Activated CD4-positive, alpha-beta T cell treated with anti-CD3 and anti-CD28 coated beads, Interleukin-2, amount 10 ng/mL, durations not matched to agents 7 days and 5 days (primary cell): ENCODE measurements around the gene SMC1B. TPM values are rescaled to one million over a fixed set of nuclear protein-coding genes. Genes with fewer than 3 reads are reported as not detected.

Experiments used
- CTCF ChIA-PET: fragments of 350-600 bp; sonication (Branson Sonifier 250); formaldehyde crosslinking; loops from one replicate; lab custom pipeline; 2021; ENCODE audit warnings: antibody characterized with exemption; lab: Charles Lee
- POLR2A ChIA-PET: fragments of 350-600 bp; sonication (Branson Sonifier 250); formaldehyde crosslinking; loops from one replicate; lab custom pipeline; 2021; ENCODE audit warnings: antibody characterized with exemption; lab: Charles Lee
- DNase-seq: peaks from one replicate; pipeline ENCODE4 v3.0.0-alpha.2; 2020
- H3K27ac Mint-ChIP-seq: one replicate; pipeline ENCODE4 v1.8.0; 2021; ENCODE audit warnings: mild to moderate bottlenecking, moderate library complexity, mixed read lengths
- H3K27me3 Mint-ChIP-seq: one replicate; pipeline ENCODE4 v1.8.0; 2021; ENCODE audit warnings: mixed read lengths
- H3K36me3 Mint-ChIP-seq: one replicate; pipeline ENCODE4 v1.8.0; 2021; ENCODE audit warnings: low read depth, mixed read lengths
- H3K4me1 Mint-ChIP-seq: one replicate; pipeline ENCODE4 v1.8.0; 2021; ENCODE audit warnings: mixed read lengths
- H3K4me3 Mint-ChIP-seq: one replicate; pipeline ENCODE4 v1.8.0; 2021; ENCODE audit warnings: mild to moderate bottlenecking, moderate library complexity, mixed read lengths
- H3K9me3 Mint-ChIP-seq: one replicate; pipeline ENCODE4 v1.8.0; 2021; ENCODE audit warnings: mixed read lengths
- total RNA-seq, 2 experiments: library from RNA; stranded (reverse); gene quantifications; one replicate each; pipeline ENCODE4 v1.2.3, GENCODE V29; 2021

Gene SMC1B
- total RNA-seq, 2 experiments from 2014 or later, result 0.58 to 0.64 TPM

DNA sequence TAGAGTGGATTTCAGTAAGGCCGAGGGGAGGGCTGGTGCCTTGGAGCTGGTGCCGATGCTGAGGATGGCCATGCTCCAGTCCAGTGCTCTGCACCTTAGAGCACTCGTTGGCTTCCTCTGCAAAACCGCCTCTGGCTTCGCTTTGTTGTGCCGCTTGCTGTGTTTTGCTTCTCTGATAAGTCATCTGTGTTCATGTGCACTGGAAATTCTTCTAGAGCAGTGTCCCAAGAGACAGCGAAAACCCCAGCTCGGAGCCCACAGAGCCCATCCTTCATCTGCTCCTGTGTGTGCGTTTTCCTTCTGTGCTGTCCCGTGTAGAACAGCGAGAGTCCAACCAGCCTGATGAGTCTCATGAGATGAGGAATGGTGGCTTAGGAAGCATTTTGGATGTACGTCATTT is 91.6 kb downstream of the SMC1B start:
- H3K27me3 Mint-ChIP-seq, result no peaks in the 10 kb centered on the region
- H3K4me1 Mint-ChIP-seq, result peaks cover 71% of the 10 kb centered on the region
- peaks cover 50% of the 10 kb centered on the region for H3K36me3 Mint-ChIP-seq
- peak overlapping the region; percentile 19 for H3K27ac Mint-ChIP-seq
- H3K9me3 Mint-ChIP-seq, result no peaks in the 10 kb centered on the region
- ChIA-PET CTCF (interaction anchor here (1.4 kb wide), 1 partner anchor 9 kb away, joined by 3 read pairs; no protein-coding TSS in a partner anchor), POLR2A (no interaction called here)
- no peak overlapping the region for H3K4me3 Mint-ChIP-seq
- DNase-seq, result no peak

DNA sequence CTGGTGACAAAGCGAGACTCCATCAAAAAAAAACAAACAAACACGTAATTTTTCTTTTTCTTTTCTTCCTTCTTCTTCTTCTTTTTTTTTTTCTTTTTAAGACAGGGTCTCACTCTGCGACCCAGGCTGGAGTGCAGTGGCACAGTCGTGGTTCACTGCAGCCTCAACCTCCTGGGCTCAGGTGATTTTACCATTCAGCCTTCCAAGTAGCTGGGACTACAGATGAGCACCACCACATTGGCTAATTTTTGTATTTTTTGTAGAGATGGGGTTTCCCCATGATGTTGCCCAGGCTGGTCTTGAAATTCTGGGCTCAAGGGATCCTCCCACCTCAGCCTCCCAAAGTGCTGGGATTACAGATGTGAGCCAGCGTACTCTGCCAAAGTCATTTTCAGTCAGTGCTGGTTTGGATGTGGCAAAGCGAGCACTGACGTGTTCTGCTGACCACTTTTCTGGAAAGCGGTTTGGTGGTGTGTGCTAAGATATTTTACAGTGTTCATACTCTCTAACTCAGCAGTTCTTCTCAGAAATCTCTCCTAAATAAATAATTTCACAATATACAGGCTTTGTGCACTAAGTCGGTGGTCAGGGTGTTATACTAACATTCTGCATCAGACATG is 92.9 kb downstream of the SMC1B start:
- Mint-ChIP-seq H3K4me1 (peaks cover 85% of the 10 kb centered on the region), H3K27me3 (no peaks in the 10 kb centered on the region), H3K36me3 (peaks cover 43% of the 10 kb centered on the region), H3K9me3 (no peaks in the 10 kb centered on the region), H3K27ac (peak overlapping the region; percentile 98), H3K4me3 (peak overlapping the region; percentile 77)
- POLR2A ChIA-PET, result no interaction called here
- DNase-seq, result no peak
- CTCF ChIA-PET, result no interaction called here

DNA sequence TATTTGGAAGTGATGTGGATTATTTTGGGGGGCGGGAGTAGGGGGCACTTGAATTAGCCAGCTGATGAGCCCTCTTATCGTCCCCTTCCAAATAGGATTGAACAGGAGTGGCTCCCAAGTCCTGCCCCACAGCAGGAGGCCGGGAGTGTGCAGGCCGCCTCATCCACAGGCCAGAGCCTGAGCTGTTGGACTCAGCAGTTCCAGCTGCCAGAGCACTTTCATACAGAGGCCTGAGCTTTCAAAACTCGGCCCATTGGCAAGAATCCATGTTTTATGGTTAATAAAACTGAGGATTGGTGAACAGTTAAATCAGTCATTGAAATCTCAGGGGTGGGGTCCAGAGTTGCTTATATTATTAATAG is 94.1 kb downstream of the SMC1B start:
- H3K9me3 Mint-ChIP-seq, result no peaks in the 10 kb centered on the region
- peak overlapping the region; percentile 77 for H3K4me3 Mint-ChIP-seq
- H3K4me1 Mint-ChIP-seq, result peaks cover 87% of the 10 kb centered on the region
- no peak for DNase-seq
- H3K27ac Mint-ChIP-seq, result peak overlapping the region; percentile 98
- peaks cover 32% of the 10 kb centered on the region for H3K36me3 Mint-ChIP-seq
- ChIA-PET POLR2A (interaction anchor here (0.6 kb wide), 1 partner anchor 22 kb away, joined by 4 read pairs; no protein-coding TSS in a partner anchor), CTCF (no interaction called here)
- no peaks in the 10 kb centered on the region for H3K27me3 Mint-ChIP-seq

DNA sequence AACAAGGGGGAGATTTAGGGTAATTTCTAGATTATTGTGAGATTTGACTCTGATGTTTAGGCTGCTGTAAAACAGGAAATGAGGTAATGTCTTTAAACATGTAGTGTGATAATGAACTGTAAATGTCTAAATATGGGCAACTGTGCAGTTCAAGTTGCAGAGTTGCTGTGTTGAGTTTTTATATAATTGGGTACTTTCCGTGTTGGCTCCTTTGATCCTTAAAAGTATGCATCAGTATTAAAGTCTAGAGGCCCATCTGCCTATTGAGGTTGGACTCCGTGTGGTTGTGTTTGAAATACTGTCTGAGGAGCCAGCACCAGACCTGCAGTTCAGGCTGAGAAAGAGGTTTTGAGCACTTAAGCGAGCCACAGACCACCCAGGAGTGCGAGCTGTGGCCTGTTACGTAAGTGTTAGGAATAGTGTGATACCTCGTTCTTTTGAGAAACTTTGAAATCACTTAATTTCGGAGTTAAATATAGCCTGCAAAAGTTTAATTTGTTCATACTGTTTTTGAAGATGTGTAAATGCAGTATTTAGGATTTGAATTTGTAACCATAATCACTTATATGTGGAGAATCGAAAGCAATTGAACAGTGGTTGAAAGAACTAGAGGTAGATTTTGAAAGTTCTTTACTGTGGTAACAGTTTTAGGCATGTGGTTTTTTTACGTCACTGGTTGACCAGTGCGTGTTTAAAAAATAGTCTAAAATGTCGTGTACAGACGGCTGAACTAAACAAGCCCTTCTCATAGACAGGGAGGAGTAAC is 94.7 kb downstream of the SMC1B start:
- Mint-ChIP-seq H3K36me3 (peaks cover 27% of the 10 kb centered on the region), H3K4me3 (peak overlapping the region; percentile 77), H3K27me3 (no peaks in the 10 kb centered on the region), H3K27ac (peak overlapping the region; percentile 98), H3K4me1 (peaks cover 86% of the 10 kb centered on the region), H3K9me3 (no peaks in the 10 kb centered on the region)
- CTCF ChIA-PET, result interaction anchor here (0.7 kb wide), 1 partner anchor 37 kb away, joined by 3 read pairs; no protein-coding TSS in a partner anchor
- POLR2A ChIA-PET, result interaction anchor here (0.6 kb wide), 1 partner anchor 23 kb away, joined by 4 read pairs; no protein-coding TSS in a partner anchor
- DNase-seq, result peak; percentile 63

DNA sequence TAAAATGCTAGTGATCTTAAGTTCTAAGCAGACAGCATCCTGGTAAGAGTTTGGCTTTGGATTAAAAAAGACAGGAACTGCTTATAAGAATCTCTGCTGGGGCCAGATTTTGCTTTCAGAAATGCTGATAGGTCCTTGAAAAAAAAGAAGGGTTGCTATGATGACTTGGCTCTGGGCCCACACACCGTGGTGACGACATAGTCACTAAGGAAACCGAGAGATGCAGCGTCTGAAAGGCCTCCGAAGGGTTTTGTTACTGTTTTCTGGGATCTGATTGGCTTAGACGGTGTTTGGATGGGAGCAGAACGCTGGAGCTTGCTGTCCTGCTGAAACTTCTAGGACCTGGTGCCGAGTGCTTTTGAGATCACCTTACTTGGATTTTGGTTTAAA is 95.2 kb downstream of the SMC1B start:
- H3K27ac Mint-ChIP-seq, result peak overlapping the region; percentile 98
- H3K36me3 Mint-ChIP-seq, result peaks cover 23% of the 10 kb centered on the region
- peak overlapping the region; percentile 77 for H3K4me3 Mint-ChIP-seq
- POLR2A ChIA-PET, result no interaction called here
- DNase-seq, result peak; percentile 93
- CTCF ChIA-PET, result interaction anchor here (0.7 kb wide), 1 partner anchor 37 kb away, joined by 3 read pairs; no protein-coding TSS in a partner anchor
- no peaks in the 10 kb centered on the region for H3K9me3 Mint-ChIP-seq
- no peaks in the 10 kb centered on the region for H3K27me3 Mint-ChIP-seq
- H3K4me1 Mint-ChIP-seq, result peaks cover 84% of the 10 kb centered on the region

DNA sequence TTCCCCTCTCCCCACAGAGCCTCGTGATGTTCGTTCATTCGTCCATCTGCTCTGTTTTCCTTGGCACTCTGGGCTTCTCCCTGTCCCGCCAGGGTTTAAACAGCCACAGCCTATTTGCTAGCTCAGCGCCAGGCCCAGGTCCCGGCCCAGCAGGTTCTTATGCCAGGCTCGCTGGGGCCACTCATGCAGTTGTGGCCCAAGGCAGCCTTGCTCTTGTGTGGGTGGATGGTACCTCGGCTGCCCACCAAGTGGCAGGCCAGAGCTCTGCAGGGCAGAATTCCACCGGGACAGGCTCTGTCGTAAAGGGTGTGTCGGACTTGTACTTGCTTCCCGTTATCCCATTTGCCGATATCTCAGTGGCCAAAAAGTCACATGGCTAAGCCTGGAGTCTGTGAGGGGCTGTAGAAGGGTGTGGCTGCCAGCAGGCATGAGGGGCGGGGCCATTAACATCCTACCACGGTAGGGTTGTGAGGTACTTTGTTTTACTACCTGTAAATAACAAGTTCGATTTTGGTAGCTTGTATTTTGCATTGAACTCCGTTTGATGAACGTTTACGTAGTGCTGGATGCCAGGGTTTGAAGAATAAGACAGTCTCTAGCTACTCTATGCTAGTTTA is 95.7 kb downstream of the SMC1B start:
- peak; percentile 47 for DNase-seq
- ChIA-PET POLR2A (no interaction called here), CTCF (no interaction called here)
- peak overlapping the region; percentile 98 for H3K27ac Mint-ChIP-seq
- peak overlapping the region; percentile 77 for H3K4me3 Mint-ChIP-seq
- peaks cover 87% of the 10 kb centered on the region for H3K4me1 Mint-ChIP-seq
- H3K9me3 Mint-ChIP-seq, result no peaks in the 10 kb centered on the region
- no peaks in the 10 kb centered on the region for H3K27me3 Mint-ChIP-seq
- peaks cover 23% of the 10 kb centered on the region for H3K36me3 Mint-ChIP-seq

DNA sequence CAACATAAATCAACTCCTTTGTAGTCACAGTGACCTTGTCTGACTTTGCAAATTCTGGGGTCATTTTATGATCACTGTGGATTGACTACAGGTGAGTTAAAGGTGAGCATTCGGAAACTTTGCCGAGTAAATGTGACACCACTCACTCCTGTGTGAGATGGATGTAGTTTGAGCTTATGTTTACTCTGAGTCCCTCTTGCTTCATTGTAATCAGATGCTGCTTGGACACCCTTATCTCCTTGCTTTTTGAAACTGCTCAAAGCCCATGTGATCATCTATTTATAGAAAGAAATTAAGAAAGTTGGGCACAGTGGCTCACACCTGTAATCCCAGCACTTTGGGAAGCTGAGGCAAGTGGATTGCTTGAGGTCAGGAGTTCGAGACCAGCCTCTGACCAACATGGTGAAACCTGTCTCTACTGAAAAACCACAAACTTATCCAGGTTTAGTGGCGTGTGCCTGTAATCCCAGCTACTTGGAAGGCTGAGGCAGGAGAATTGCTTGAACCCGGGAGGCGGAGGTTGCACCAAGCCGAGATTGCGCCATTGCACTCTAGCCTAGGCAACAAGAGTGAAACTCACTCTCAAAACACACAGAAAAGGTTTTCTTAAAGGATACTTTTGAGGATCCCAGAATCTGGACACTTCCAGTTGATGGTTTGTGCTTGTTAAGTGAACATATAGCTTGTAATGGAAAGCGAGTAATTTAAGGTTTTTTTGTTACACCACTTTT is 96.4 kb downstream of the SMC1B start:
- POLR2A ChIA-PET, result no interaction called here
- Mint-ChIP-seq H3K36me3 (peaks cover 23% of the 10 kb centered on the region), H3K27me3 (no peaks in the 10 kb centered on the region), H3K27ac (peak overlapping the region; percentile 98), H3K9me3 (no peaks in the 10 kb centered on the region), H3K4me1 (peaks cover 87% of the 10 kb centered on the region), H3K4me3 (no peak overlapping the region)
- no peak for DNase-seq
- CTCF ChIA-PET, result no interaction called here

DNA sequence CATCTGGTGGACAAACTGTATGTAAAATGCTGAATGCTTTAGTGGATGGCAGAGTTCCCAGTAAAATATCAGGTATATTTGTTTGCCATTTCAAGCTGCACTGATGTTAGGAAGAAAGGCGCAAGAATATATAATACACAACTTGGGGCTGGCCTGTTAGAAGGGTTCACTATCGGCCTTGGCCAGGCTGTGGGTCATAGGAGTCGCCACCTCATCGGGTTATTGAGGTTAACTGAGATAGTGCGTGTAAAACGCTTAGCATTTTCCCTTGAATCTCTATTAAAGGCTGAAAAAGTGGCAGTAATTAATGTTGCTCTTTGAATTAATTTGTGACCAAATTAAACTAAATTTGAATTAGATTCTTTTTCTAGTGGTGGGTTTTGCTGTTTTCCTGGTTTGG is 98.6 kb downstream of the SMC1B start:
- H3K27ac Mint-ChIP-seq, result no peak overlapping the region
- peaks cover 84% of the 10 kb centered on the region for H3K4me1 Mint-ChIP-seq
- H3K36me3 Mint-ChIP-seq, result peaks cover 19% of the 10 kb centered on the region
- no peak overlapping the region for H3K4me3 Mint-ChIP-seq
- no peaks in the 10 kb centered on the region for H3K9me3 Mint-ChIP-seq
- CTCF ChIA-PET, result interaction anchor here (1.2 kb wide), 1 partner anchor 9 kb away, joined by 5 read pairs; no protein-coding TSS in a partner anchor
- no peak for DNase-seq
- POLR2A ChIA-PET, result no interaction called here
- no peaks in the 10 kb centered on the region for H3K27me3 Mint-ChIP-seq

DNA sequence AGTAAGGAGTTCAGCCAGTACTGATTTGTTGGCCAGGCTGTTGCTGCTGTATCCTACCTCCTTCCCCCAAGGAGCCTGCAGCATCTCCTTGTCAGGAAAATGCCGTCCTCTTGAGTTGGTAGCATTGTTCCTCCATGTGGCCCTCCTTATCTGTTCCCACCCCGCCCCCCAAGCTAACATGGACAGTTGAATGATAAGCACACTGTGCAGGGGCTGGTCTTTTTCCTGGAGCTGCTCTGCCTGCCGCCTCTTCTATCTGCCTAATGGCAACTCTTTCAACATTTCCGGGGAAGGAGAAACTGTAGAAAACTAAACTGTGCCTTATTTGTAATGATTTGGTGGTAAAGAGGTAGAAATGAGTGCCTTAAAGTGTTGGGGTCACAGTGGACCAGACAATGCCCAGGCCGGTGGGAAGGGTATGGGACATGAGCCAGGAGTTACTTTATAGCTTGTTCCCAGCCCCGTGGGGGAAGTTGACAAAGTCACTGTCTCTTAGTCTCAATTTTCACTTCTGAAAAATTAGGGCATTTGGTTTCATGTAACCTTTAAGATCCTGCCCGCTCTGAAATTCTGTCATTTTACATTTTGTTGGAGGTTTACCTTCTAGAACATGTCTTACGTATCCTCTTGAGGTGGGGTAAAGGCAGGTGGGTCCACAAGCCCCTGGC is 99.2 kb downstream of the SMC1B start:
- no peaks in the 10 kb centered on the region for H3K9me3 Mint-ChIP-seq
- no peaks in the 10 kb centered on the region for H3K27me3 Mint-ChIP-seq
- H3K4me1 Mint-ChIP-seq, result peaks cover 82% of the 10 kb centered on the region
- POLR2A ChIA-PET, result no interaction called here
- CTCF ChIA-PET, result interaction anchor here (0.6 to 1.2 kb wide), 3 partner anchors 9 to 28 kb away, joined by 3 to 5 read pairs (median 3); no protein-coding TSS in a partner anchor
- no peak overlapping the region for H3K27ac Mint-ChIP-seq
- no peak overlapping the region for H3K4me3 Mint-ChIP-seq
- no peak for DNase-seq
- H3K36me3 Mint-ChIP-seq, result peaks cover 15% of the 10 kb centered on the region

DNA sequence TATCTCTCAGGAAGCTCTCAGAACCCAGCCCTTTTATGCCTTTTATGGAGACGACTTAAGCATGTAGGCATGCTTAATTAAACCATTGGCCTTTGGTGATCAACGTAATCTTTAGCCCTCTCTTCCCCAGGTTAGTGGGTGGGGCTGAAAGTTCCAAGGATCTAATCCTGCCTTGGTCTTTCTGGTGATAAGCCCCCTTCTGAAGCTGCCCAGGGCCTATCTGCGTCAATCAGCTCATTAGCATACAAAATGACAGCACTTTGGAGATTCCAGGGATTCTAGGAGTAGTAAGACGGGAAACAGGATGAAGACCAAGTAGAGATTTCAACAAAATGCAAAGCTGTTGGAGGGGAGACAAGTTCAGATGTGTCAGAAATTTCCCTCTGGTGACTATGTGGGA is 100.5 kb downstream of the SMC1B start:
- no peaks in the 10 kb centered on the region for H3K27me3 Mint-ChIP-seq
- no peaks in the 10 kb centered on the region for H3K9me3 Mint-ChIP-seq
- peak overlapping the region; percentile 19 for H3K27ac Mint-ChIP-seq
- ChIA-PET CTCF (interaction anchor here (0.6 to 1.1 kb wide), 3 partner anchors 10 to 1464 kb away, joined by 3 read pairs; no protein-coding TSS in a partner anchor), POLR2A (no interaction called here)
- peaks cover 15% of the 10 kb centered on the region for H3K36me3 Mint-ChIP-seq
- peaks cover 79% of the 10 kb centered on the region for H3K4me1 Mint-ChIP-seq
- no peak for DNase-seq
- H3K4me3 Mint-ChIP-seq, result no peak overlapping the region

DNA sequence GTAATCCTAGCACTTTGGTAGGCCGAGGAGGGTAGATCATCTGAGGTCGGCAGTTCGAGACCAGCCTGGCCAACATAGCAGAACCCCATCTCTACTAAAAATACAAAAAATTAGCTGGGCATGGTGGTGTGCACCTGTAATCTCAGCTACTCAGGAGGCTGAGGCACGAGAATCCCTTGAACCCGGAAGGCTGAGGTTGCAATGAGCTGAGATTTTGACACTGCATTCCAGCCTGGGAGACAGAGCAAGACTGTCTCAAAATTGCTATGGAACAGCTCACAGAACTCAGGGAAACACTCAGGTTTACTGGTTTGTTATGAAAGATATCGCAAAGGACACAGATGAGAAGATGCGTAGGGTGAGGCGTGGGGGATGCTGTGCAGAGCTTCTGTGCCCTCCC is 101.0 kb downstream of the SMC1B start:
- Mint-ChIP-seq H3K27ac (no peak overlapping the region), H3K9me3 (no peaks in the 10 kb centered on the region), H3K36me3 (peaks cover 15% of the 10 kb centered on the region), H3K27me3 (no peaks in the 10 kb centered on the region), H3K4me3 (no peak overlapping the region), H3K4me1 (peaks cover 74% of the 10 kb centered on the region)
- CTCF ChIA-PET, result interaction anchor here (0.9 kb wide), 1 partner anchor 10 kb away, joined by 3 read pairs; no protein-coding TSS in a partner anchor
- DNase-seq, result no peak
- POLR2A ChIA-PET, result no interaction called here

DNA sequence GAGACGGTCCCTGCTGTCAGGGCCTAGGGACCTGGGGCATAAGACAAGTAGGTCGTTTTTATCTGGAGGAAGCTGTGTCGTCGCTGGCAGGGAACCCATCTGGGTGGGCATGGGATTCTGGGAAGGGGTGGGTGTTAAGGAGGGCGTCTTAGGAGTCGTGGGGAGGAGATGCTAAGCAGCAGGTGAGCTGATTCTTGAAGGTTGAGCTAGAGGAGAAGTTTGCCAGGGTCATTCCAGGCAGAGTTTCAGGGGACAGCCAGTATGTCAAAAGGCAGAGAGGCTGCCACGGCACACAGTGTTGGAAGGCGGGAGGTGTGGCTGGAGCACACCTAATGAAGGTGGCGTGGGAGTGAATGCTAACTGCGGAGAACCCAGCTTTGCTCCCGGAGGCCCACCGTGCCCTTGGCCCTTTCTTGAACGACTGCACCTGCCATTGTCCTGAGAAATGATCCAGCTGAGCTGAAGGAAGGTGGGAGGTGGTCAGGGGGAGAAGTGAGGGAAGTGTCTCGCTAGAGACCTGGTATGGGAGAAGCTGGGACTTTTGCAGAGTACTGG is 102.3 kb downstream of the SMC1B start:
- H3K9me3 Mint-ChIP-seq, result no peaks in the 10 kb centered on the region
- no peaks in the 10 kb centered on the region for H3K27me3 Mint-ChIP-seq
- ChIA-PET POLR2A (no interaction called here), CTCF (no interaction called here)
- peak overlapping the region; percentile 81 for H3K4me3 Mint-ChIP-seq
- peaks cover 15% of the 10 kb centered on the region for H3K36me3 Mint-ChIP-seq
- H3K27ac Mint-ChIP-seq, result peak overlapping the region; percentile 80
- H3K4me1 Mint-ChIP-seq, result peaks cover 64% of the 10 kb centered on the region
- DNase-seq, result no peak
